HCT116 (cell line): ENCODE results near the gene GRM2.

Experiments
- CEBPB ChIP-seq: IDR thresholded peaks from 2 replicates; pipeline ENCODE4 v1.6.1; 2012; ENCODE audit warnings: low read depth
- CTCF ChIP-seq, 3 experiments: fragments of 200-600 bp in 1 of 3; sonication (generic) in 1 of 3; IDR thresholded peaks in 2 of 3; conservative IDR thresholded peaks in 1 of 3; 2 replicates each; pipeline ENCODE4 v1.5.1; 2012 to 2017; ENCODE audit warnings: low read depth in 2 of 3, low read length in 2 of 3, antibody characterized with exemption in 1 of 3, borderline replicate concordance in 1 of 3, control low read depth in 1 of 3, mild to moderate bottlenecking in 1 of 3, mixed read lengths in 1 of 3, mixed run types in 1 of 3, moderate library complexity in 1 of 3; ENCODE audit not compliant: insufficient read depth in 1 of 3
- POLR2A ChIP-seq: IDR thresholded peaks from 2 replicates; pipeline ENCODE4 v1.7.0; 2011; ENCODE audit warnings: borderline replicate concordance; ENCODE audit not compliant: insufficient read depth, insufficient read length; ENCODE audit errors: extremely low read depth
- POLR2AphosphoS5 ChIP-seq: IDR thresholded peaks from 2 replicates; pipeline ENCODE4 v1.6.1; 2011; ENCODE audit warnings: mild to moderate bottlenecking, low read depth, low read length, moderate library complexity
- SP1 ChIP-seq: IDR thresholded peaks from 2 replicates; pipeline ENCODE4 v1.6.1; 2012; ENCODE audit warnings: low read depth

GRCh38 chr3:51683566-51683965 is 23.3 kb upstream of the GRM2 start:
- TF ChIP-seq POLR2AphosphoS5, result no peak
- TF ChIP-seq CTCF (IDR thresholded peaks at IDR 0.05 in 2 of 3, conservative IDR thresholded peaks at IDR 0.05 in 1 of 3; ENCODE audit: borderline replicate concordance in 1 of 3, insufficient read depth in 1 of 3, low read depth in 2 of 3, low read length in 2 of 3), result no peak
- TF ChIP-seq POLR2A, result no peak
- no peak for TF ChIP-seq CEBPB
- no peak for TF ChIP-seq SP1
